Subcutaneous abdominal adipose tissue (tissue), 5 donors: ENCODE measurements around the gene RARS2.

Experiments used
- H3K27ac ChIP-seq: one replicate; pipeline ENCODE4 v1.7.0; 2013; ENCODE audit warnings: low read depth, mild to moderate bottlenecking, inconsistent platforms, low read length, moderate library complexity
- H3K27me3 ChIP-seq, 5 donors: one replicate each; pipeline ENCODE4 v1.7.0; 2013; ENCODE audit warnings: low read length in 5 of 5, inconsistent platforms in 1 of 5; ENCODE audit not compliant: control insufficient read depth in 5 of 5, insufficient read depth in 4 of 5
- H3K36me3 ChIP-seq, 5 donors: one replicate each; pipeline ENCODE4 v1.7.0; 2013; ENCODE audit warnings: low read length in 5 of 5; ENCODE audit not compliant: control insufficient read depth in 5 of 5, insufficient read depth in 5 of 5
- H3K4me1 ChIP-seq, 5 donors: one replicate each; pipeline ENCODE4 v1.7.0; 2013; ENCODE audit warnings: low read length in 5 of 5, mild to moderate bottlenecking in 3 of 5, moderate library complexity in 1 of 5; ENCODE audit not compliant: control insufficient read depth in 5 of 5, insufficient read depth in 5 of 5
- H3K4me3 ChIP-seq, 5 donors: one replicate each; pipeline ENCODE4 v1.7.0; 2013; ENCODE audit warnings: low read length in 5 of 5, low read depth in 1 of 5
- H3K9ac ChIP-seq, 5 donors: one replicate each; pipeline ENCODE4 v1.7.0; 2013; ENCODE audit warnings: low read length in 5 of 5, mild to moderate bottlenecking in 4 of 5, moderate library complexity in 3 of 5
- H3K9me3 ChIP-seq, 5 donors: one replicate each; pipeline ENCODE4 v1.7.0; 2013; ENCODE audit warnings: low read length in 5 of 5; ENCODE audit not compliant: control insufficient read depth in 5 of 5
- donor health status: healthy.
- donor health status: healthy.
- donor health status: healthy.
- donor health status: healthy.
- donor health status: healthy.

The RARS2 gene

GRCh38 chr6:87575423-87575822, 14.4 kb downstream of the RARS2 start:
- Histone ChIP-seq H3K9ac (no peak overlapping the region), H3K4me3 (no peak overlapping the region), H3K9me3 (no peaks in the 10 kb centered on the region), H3K27me3 (no peaks in the 10 kb centered on the region), H3K36me3 (peaks cover 0 to 5% (median 0%) of the 10 kb centered on the region in 5 donors), H3K27ac (no peak overlapping the region), H3K4me1 (peaks cover 0 to 19% (median 11%) of the 10 kb centered on the region in 5 donors)

GRCh38 chr6:87574237-87574804, 15.5 kb downstream of the RARS2 start:
- Histone ChIP-seq H3K4me1 (peaks cover 0 to 19% (median 11%) of the 10 kb centered on the region in 5 donors), H3K27me3 (no peaks in the 10 kb centered on the region), H3K36me3 (peaks cover 0 to 2% (median 0%) of the 10 kb centered on the region in 5 donors), H3K27ac (no peak overlapping the region), H3K9ac (no peak overlapping the region), H3K9me3 (no peaks in the 10 kb centered on the region), H3K4me3 (no peak overlapping the region)

- H3K9me3 ChIP-seq: no peaks in the 10 kb centered on the region
- H3K27me3 ChIP-seq: no peaks in the 10 kb centered on the region
- H3K4me3 ChIP-seq: no peak overlapping the region
- H3K4me1 ChIP-seq: peaks cover 0 to 15% (median 11%) of the 10 kb centered on the region in 5 donors
- peaks cover 0 to 3% (median under 1%) of the 10 kb centered on the region in 5 donors for H3K36me3 ChIP-seq
- no peak overlapping the region for H3K9ac ChIP-seq
- no peak overlapping the region for H3K27ac ChIP-seq
These were observed 16.3 kb downstream of the RARS2 start for GRCh38 chr6:87573307-87574024.

- Histone ChIP-seq H3K27me3 (no peaks in the 10 kb centered on the region), H3K9ac (no peak overlapping the region), H3K4me1 (peaks cover 0 to 15% (median 11%) of the 10 kb centered on the region in 5 donors), H3K36me3 (peaks cover 0 to 8% (median 6%) of the 10 kb centered on the region in 5 donors), H3K27ac (no peak overlapping the region), H3K4me3 (no peak overlapping the region), H3K9me3 (no peaks in the 10 kb centered on the region)
These were observed 16.9 kb downstream of the RARS2 start for GRCh38 chr6:87572883-87573282.

- no peaks in the 10 kb centered on the region for H3K27me3 ChIP-seq
- H3K4me3 ChIP-seq: no peak overlapping the region
- no peaks in the 10 kb centered on the region for H3K9me3 ChIP-seq
- peaks cover 2 to 8% (median 6%) of the 10 kb centered on the region in 5 donors for H3K36me3 ChIP-seq
- H3K9ac ChIP-seq: no peak overlapping the region
- H3K4me1 ChIP-seq: peaks cover 0 to 15% (median 11%) of the 10 kb centered on the region in 5 donors
- H3K27ac ChIP-seq: no peak overlapping the region
These were observed 17.8 kb downstream of the RARS2 start for GRCh38 chr6:87572021-87572420.

GRCh38 chr6:87561017-87561416, 28.8 kb downstream of the RARS2 start:
- H3K36me3 ChIP-seq: peaks cover 20 to 50% (median 35%) of the 10 kb centered on the region in 5 donors
- H3K27ac ChIP-seq: no peak overlapping the region
- H3K9me3 ChIP-seq: no peaks in the 10 kb centered on the region
- no peak overlapping the region for H3K9ac ChIP-seq
- no peak overlapping the region for H3K4me3 ChIP-seq
- H3K27me3 ChIP-seq: no peaks in the 10 kb centered on the region
- H3K4me1 ChIP-seq: no peaks in the 10 kb centered on the region

GRCh38 chr6:87558446-87558845, 31.3 kb downstream of the RARS2 start:
- peaks cover 21 to 50% (median 40%) of the 10 kb centered on the region in 5 donors for H3K36me3 ChIP-seq
- H3K27me3 ChIP-seq: no peaks in the 10 kb centered on the region
- no peak overlapping the region for H3K9ac ChIP-seq
- H3K9me3 ChIP-seq: no peaks in the 10 kb centered on the region
- peaks cover 0 to 4% (median 0%) of the 10 kb centered on the region in 5 donors for H3K4me1 ChIP-seq
- H3K4me3 ChIP-seq: no peak overlapping the region
- H3K27ac ChIP-seq: no peak overlapping the region

- Histone ChIP-seq H3K9ac (no peak overlapping the region), H3K4me1 (peaks cover 0 to 7% (median 0%) of the 10 kb centered on the region in 5 donors), H3K4me3 (no peak overlapping the region), H3K27me3 (no peaks in the 10 kb centered on the region), H3K36me3 (peaks cover 14 to 32% (median 24%) of the 10 kb centered on the region in 5 donors), H3K9me3 (no peaks in the 10 kb centered on the region), H3K27ac (no peak overlapping the region)
These were observed 34.3 kb downstream of the RARS2 start for GRCh38 chr6:87555506-87555905.

- H3K27ac ChIP-seq: peak overlapping the region; percentile 38
- no peak overlapping the region for H3K9ac ChIP-seq
- H3K9me3 ChIP-seq: no peaks in the 10 kb centered on the region
- no peaks in the 10 kb centered on the region for H3K27me3 ChIP-seq
- peaks cover 17 to 25% (median 22%) of the 10 kb centered on the region in 5 donors for H3K36me3 ChIP-seq
- H3K4me3 ChIP-seq: no peak overlapping the region
- peaks cover 0 to 7% (median 0%) of the 10 kb centered on the region in 5 donors for H3K4me1 ChIP-seq
These were observed 36.5 kb downstream of the RARS2 start for GRCh38 chr6:87553159-87553765.

- Histone ChIP-seq H3K36me3 (peaks cover 14 to 29% (median 20%) of the 10 kb centered on the region in 5 donors), H3K27ac (no peak overlapping the region), H3K4me1 (peaks cover 0 to 7% (median 0%) of the 10 kb centered on the region in 5 donors), H3K9me3 (no peaks in the 10 kb centered on the region), H3K4me3 (no peak overlapping the region), H3K27me3 (no peaks in the 10 kb centered on the region), H3K9ac (peak overlapping the region in 1 of 5 donors; percentile 19)
These were observed 38.0 kb downstream of the RARS2 start for GRCh38 chr6:87551799-87552198.
